GM23248 (cell line): Measurements from ENCODE around the gene TRIO.

Experiments used
- EZH2 ChIP-seq: fragments of 200-600 bp; sonication (generic); IDR thresholded peaks from 2 replicates; pipeline ENCODE4 v1.6.1; 2018; ENCODE audit warnings: antibody characterized with exemption, mild to moderate bottlenecking; ENCODE audit not compliant: insufficient read depth, poor library complexity, severe bottlenecking
- EZH2phosphoT487 ChIP-seq: fragments of 200-600 bp; sonication (generic); IDR thresholded peaks from 2 replicates; pipeline ENCODE4 v1.6.1; 2018; ENCODE audit warnings: antibody characterized with exemption, moderate library complexity, mild to moderate bottlenecking, low read depth; ENCODE audit not compliant: insufficient read depth

DNA sequence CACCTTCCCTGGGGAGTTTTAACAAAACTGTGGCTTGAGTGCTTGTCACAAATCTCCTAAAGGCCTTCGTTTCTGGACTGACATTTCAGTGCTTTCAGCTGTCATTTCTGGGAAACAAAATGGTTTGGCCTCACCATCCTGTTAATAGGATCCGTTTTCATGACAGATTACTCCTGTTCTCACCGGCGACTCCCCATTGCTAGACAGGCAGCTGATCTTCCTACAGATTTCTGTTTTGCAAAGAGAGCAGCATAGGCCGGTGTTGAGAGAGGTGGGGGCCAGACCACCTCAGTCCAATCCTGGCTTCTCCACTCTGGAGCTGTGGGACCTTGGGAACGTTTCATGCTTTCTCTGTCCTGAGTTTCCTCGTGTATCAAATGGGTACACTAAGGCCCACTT is 363.0 kb downstream of the TRIO start:
- TF ChIP-seq EZH2 (no peak), EZH2phosphoT487 (no peak)
